ENCODE results near the gene CD164. TPM values are rescaled to one million over a fixed set of nuclear protein-coding genes. Genes with fewer than 3 reads are reported as not detected.

Gene CD164
- total and polyA plus RNA-seq, 8 donors, result 266 to 314 (median 283) TPM

GRCh38 chr6:109388265-109388664 lies 6.0 kb upstream of the CD164 start:
- H3K4me1 ChIP-seq, result peaks cover 6 to 31% of the 10 kb centered on the region in 2 donors
- H3K9me3 ChIP-seq, result no peaks in the 10 kb centered on the region
- DNase-seq, result no peak
- no peak for TF ChIP-seq CTCF (IDR thresholded peaks at IDR 0.05)
- H3K4me3 ChIP-seq, result no peak overlapping the region
- H3K27me3 ChIP-seq, result no peaks in the 10 kb centered on the region
- no peak overlapping the region for H3K27ac ChIP-seq
- no peaks in the 10 kb centered on the region for H3K36me3 ChIP-seq
- ATAC-seq, result no peak
- intact Hi-C loops (cut with DNase I), result loop anchor here in 1 of 2 donors (10.0 kb wide), 1 partner anchor 203 kb away; no protein-coding TSS in a partner anchor

DNA sequence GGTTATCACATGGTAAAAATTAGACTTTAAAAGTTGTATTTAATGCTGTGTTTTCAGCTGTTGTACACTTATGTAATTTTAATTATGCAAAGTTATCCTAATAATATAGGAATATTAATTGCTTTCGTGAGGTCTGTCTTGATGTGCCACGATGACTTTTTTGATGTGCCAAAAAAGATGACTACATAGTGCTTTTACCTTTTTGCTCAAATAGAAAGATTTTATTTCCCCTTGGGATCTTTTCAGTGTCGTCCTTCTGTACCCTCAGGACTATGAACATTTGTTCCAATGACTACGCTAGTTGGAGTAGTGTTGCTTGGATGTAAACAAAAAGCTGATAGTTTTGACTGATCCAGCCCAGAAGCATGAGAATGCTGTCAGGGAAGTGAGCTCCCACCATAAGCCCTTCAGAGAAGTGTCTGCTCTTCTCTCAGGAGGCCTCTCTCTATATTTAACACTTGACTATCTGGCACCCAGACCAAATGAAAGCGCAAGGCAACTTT lies 1.2 kb upstream of the CD164 start:
- peak in 1 of 4 donors; percentile 25 for DNase-seq
- H3K9me3 ChIP-seq, result no peaks in the 10 kb centered on the region
- H3K27ac ChIP-seq, result peak overlapping the region; percentile 100
- peak in 1 of 2 donors; percentile 31 for TF ChIP-seq CTCF (IDR thresholded peaks at IDR 0.05)
- intact Hi-C loops (cut with DNase I), result loop anchor here in 1 of 2 donors (10.0 kb wide), 1 partner anchor 199 kb away; no protein-coding TSS in a partner anchor
- no peak for ATAC-seq
- H3K4me3 ChIP-seq, result peak overlapping the region; percentile 83 to 93
- peaks cover 0 to 1% of the 10 kb centered on the region in 2 donors for H3K36me3 ChIP-seq
- H3K27me3 ChIP-seq, result no peaks in the 10 kb centered on the region
- H3K4me1 ChIP-seq, result peaks cover 19 to 46% of the 10 kb centered on the region in 2 donors

GRCh38 chr6:109382576-109383437 lies 540 bp upstream of the CD164 start:
- intact Hi-C loops (cut with DNase I), result loop anchor here in 1 of 2 donors (10.0 kb wide), 1 partner anchor 198 kb away; no protein-coding TSS in a partner anchor
- Histone ChIP-seq H3K27me3 (no peaks in the 10 kb centered on the region), H3K9me3 (no peaks in the 10 kb centered on the region), H3K27ac (peak overlapping the region; percentile 100), H3K4me1 (peaks cover 19 to 53% of the 10 kb centered on the region in 2 donors), H3K36me3 (peaks cover 0 to 8% of the 10 kb centered on the region in 2 donors), H3K4me3 (peak overlapping the region; percentile 83 to 93)
- TF ChIP-seq CTCF (IDR thresholded peaks at IDR 0.05), result peak in 1 of 2 donors; percentile 31
- DNase-seq (peak; percentile 95 to 99 (median 96)), ATAC-seq (peak; percentile 88)

DNA sequence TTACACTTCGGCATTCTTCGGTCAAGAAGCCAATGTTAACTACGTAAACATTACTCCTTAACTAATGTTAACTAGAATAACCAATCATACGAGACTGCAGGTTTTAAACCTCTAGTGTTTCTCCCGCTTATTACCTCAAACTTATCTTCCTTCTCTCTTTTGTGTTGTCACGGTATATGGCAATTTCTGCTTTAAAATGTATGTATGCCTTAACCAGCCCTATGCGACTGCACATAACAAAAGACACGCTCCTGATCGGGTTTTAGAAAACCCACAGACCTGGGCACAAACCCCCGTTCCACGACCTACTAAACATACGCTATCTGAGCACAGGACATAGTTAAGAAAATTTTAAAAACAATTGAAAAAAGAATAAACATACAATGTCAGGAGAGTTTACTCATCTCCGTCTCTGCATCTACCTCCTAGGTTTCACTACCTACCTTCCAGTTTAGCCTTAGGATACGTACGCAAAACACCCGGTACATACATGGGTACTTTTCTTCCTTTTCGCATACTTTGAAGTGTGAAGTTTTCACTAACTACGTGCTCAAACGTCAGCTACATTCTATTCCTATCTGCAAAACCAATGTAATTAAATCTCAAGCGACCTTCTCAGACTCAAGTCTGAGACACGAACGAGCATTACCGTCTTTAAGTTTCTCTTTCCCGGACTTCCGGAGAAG lies 1.1 kb downstream of the CD164 start:
- DNase-seq (peak in 2 of 4 donors; percentile 24 to 27), ATAC-seq (no peak)
- Histone ChIP-seq H3K36me3 (peaks cover 3 to 24% of the 10 kb centered on the region in 2 donors), H3K4me3 (peak overlapping the region; percentile 83 to 93), H3K27me3 (no peaks in the 10 kb centered on the region), H3K27ac (peak overlapping the region; percentile 100), H3K9me3 (no peaks in the 10 kb centered on the region), H3K4me1 (peaks cover 19 to 69% of the 10 kb centered on the region in 2 donors)
- intact Hi-C loops (cut with DNase I), result loop anchor here in 1 of 2 donors (10.0 kb wide), 1 partner anchor 196 kb away; no protein-coding TSS in a partner anchor
- no peak for TF ChIP-seq CTCF (IDR thresholded peaks at IDR 0.05)
